HepG2 (cell line): ENCODE results near the gene LLGL2. TPM values are rescaled to one million over a fixed set of nuclear protein-coding genes. Genes with fewer than 3 reads are reported as not detected.

Source experiments
- ATAC-seq: fragments of 200-7000 bp; cut with Tn5 transposase; 3 replicates; pipeline ENCODE4 v1.9.1; 2020; ENCODE audit warnings: mild to moderate bottlenecking, moderate library complexity
- BruUV-seq: library from RNA; stranded (reverse); fragments of 400-500 nt; replicated peaks from 2 replicates; lab custom pipeline; 2021; lab: Mats Ljungman, UMichigan
- CTCF ChIA-PET: fragments of 300-600 bp; formaldehyde crosslinking; extraction: SDS; loops from one replicate; lab custom pipeline; 2021; ENCODE audit warnings: low total read pairs, inconsistent platforms, low intra/inter-chr PET ratio; lab: Yijun Ruan, JAX
- POLR2A ChIA-PET: fragments of 350-600 bp; sonication (Branson Sonifier 250); formaldehyde crosslinking; loops from one replicate; lab custom pipeline; 2020; ENCODE audit warnings: antibody characterized with exemption, inconsistent platforms; lab: Yijun Ruan, JAX
- DNase-seq: peaks from one replicate; pipeline ENCODE4 v3.0.0-alpha.2; 2015; ENCODE audit warnings: low spot score
- FAIRE-seq: peaks from 3 replicates; lab custom pipeline; 2011; peaks lifted over from hg19 to GRCh38; lab: Jason Lieb, UNC
- H2AFZ ChIP-seq: one replicate; pipeline ENCODE4 v1.6.1; 2011; ENCODE audit warnings: low read length, inconsistent platforms
- H3K27ac ChIP-seq: fragments of 300-600 bp; 3 replicates; pipeline ENCODE4 v1.8.0; 2011; ENCODE audit warnings: mixed run types, mild to moderate bottlenecking, mixed read lengths, low read length, inconsistent platforms; ENCODE audit not compliant: insufficient read depth; ENCODE audit errors: extremely low read length
- H3K27me3 ChIP-seq, 2 experiments: fragments of 200-600 bp in 1 of 2; 2 replicates in 1 of 2; 3 replicates in 1 of 2; pipeline versions ENCODE4 v1.6.0 to v1.8.0; 2011; ENCODE audit warnings: low read length in 2 of 2, mild to moderate bottlenecking in 2 of 2, moderate library complexity in 2 of 2, inconsistent platforms in 1 of 2; ENCODE audit not compliant: insufficient read depth in 2 of 2, control insufficient read depth in 1 of 2
- H3K36me3 ChIP-seq, 2 experiments: fragments of 200-600 bp in 1 of 2; replicated peaks in 1 of 2; 2 replicates in 1 of 2; 3 replicates in 1 of 2; pipeline versions ENCODE4 v1.5.1 to v1.8.0; 2011; ENCODE audit warnings: low read length in 2 of 2, inconsistent platforms in 1 of 2; ENCODE audit not compliant: insufficient read depth in 2 of 2, control insufficient read depth in 1 of 2
- H3K4me1 ChIP-seq: 2 replicates; pipeline ENCODE4 v1.5.1; 2012; ENCODE audit warnings: low read length, inconsistent platforms; ENCODE audit not compliant: insufficient read depth
- H3K4me2 ChIP-seq: 2 replicates; pipeline ENCODE4 v1.6.0; 2011; ENCODE audit warnings: low read depth, low read length, inconsistent platforms
- H3K4me3 ChIP-seq, 3 experiments: fragments of 200-600 bp in 1 of 3; sonication (generic), shearing (Covaris generic) in 1 of 3; replicated peaks in 1 of 3; 2 replicates each; pipeline ENCODE4 v1.5.1; 2011 to 2016; ENCODE audit warnings: low read length in 3 of 3, inconsistent platforms in 2 of 3, low read depth in 2 of 3, mild to moderate bottlenecking in 2 of 3, control low read depth in 1 of 3, mixed read lengths in 1 of 3; ENCODE audit not compliant: insufficient read depth in 1 of 3
- H3K79me2 ChIP-seq: one replicate; pipeline ENCODE4 v1.6.1; 2011; ENCODE audit warnings: low read length, inconsistent platforms; ENCODE audit not compliant: insufficient read depth
- H3K9ac ChIP-seq: 2 replicates; pipeline ENCODE4 v1.6.0; 2011; ENCODE audit warnings: mild to moderate bottlenecking, low read depth, low read length, inconsistent platforms; ENCODE audit not compliant: insufficient read depth
- H3K9me3 ChIP-seq: 2 replicates; pipeline ENCODE4 v1.5.1; 2012; ENCODE audit warnings: mild to moderate bottlenecking, low read length
- H4K20me1 ChIP-seq: 2 replicates; pipeline ENCODE4 v1.6.0; 2011; ENCODE audit warnings: inconsistent platforms, mild to moderate bottlenecking, low read length, moderate library complexity; ENCODE audit not compliant: insufficient read depth
- AGO1 ChIP-seq: fragments of 200-400 bp; formaldehyde crosslinking; IDR thresholded peaks from 2 replicates; pipeline ENCODE4 v1.6.1; 2017; ENCODE audit warnings: mild to moderate bottlenecking, low read depth, low read length, moderate library complexity; ENCODE audit not compliant: poor library complexity, severe bottlenecking
- AKAP8 ChIP-seq: sonication (generic); formaldehyde crosslinking; IDR thresholded peaks from 2 replicates; pipeline ENCODE4 v1.5.1; 2020; ENCODE audit warnings: mild to moderate bottlenecking, missing genetic modification reagents
- GATAD1 ChIP-seq: IDR thresholded peaks from 2 replicates; pipeline ENCODE4 v1.6.1; 2016; ENCODE audit warnings: missing genetic modification reagents, missing compliant biosample characterization
- HDAC2 ChIP-seq: sonication (generic); formaldehyde crosslinking; IDR thresholded peaks from 2 replicates; pipeline ENCODE4 v1.4.0; 2020; ENCODE audit warnings: missing genetic modification reagents
- NBN ChIP-seq: fragments of 450-650 bp; conservative IDR thresholded peaks from 2 replicates; pipeline ENCODE4 v1.6.1; 2017
- PLRG1 ChIP-seq: fragments of 450-650 bp; conservative IDR thresholded peaks from 2 replicates; pipeline ENCODE4 v1.6.1; 2016
- RARG ChIP-seq: sonication (generic); formaldehyde crosslinking; IDR thresholded peaks from 2 replicates; pipeline ENCODE4 v1.4.0; 2020; ENCODE audit warnings: low read depth, mild to moderate bottlenecking, missing genetic modification reagents
- RCOR2 ChIP-seq: IDR thresholded peaks from 2 replicates; pipeline ENCODE4 v1.6.1; 2016; ENCODE audit warnings: missing biosample characterization, missing genetic modification reagents
- ZNF20 ChIP-seq: sonication (generic); formaldehyde crosslinking; IDR thresholded peaks from 2 replicates; pipeline ENCODE4 v1.4.0; 2020; ENCODE audit warnings: mild to moderate bottlenecking, moderate library complexity, missing genetic modification reagents
- ZNF350 ChIP-seq: sonication (generic); formaldehyde crosslinking; IDR thresholded peaks from 2 replicates; pipeline ENCODE4 v1.4.0; 2020; ENCODE audit warnings: mild to moderate bottlenecking, low read depth, missing genetic modification reagents, borderline replicate concordance
- ZNF841 ChIP-seq: sonication (generic); formaldehyde crosslinking; IDR thresholded peaks from 2 replicates; pipeline ENCODE4 v1.8.1; 2023; ENCODE audit warnings: missing genetic modification reagents, borderline replicate concordance
- WGBS: methylation state at CpG from one replicate; pipeline ENCODE4 v1.1.6; 2017; ENCODE audit warnings: low lambda C conversion rate; 5-methylcytosine and 5-hydroxymethylcytosine counted together
- in situ Hi-C: cut with HindIII; loops from 2 replicates; pipeline ENCODE4 v1.10.0; 2017; ENCODE audit warnings: low pct_unique_long_range_greater_than_20kb; ENCODE audit not compliant: extremely low pct_ligation_motif_present
- intact Hi-C: fragments of 100-400 bp; cut with micrococcal nuclease; formaldehyde crosslinking; loops from one replicate; pipeline ENCODE4 v1.10.0; 2022; ENCODE audit not compliant: unreplicated experiment
- polyA plus RNA-seq, 8 experiments: library from polyadenylated mRNA; depleted of rRNA in 3 of 8; stranded (reverse) in 7 of 8; unstranded in 1 of 8; fragments of >200 nt; fragmentation: Illumina TruSeq in 4 of 8; extraction: Trizol in 4 of 8; gene quantifications; 2 replicates each; pipeline versions ENCODE4 v1.2.1 to v1.2.3, GENCODE V29; 2011 to 2016; ENCODE audit warnings: low read depth in 4 of 8, missing spikeins in 1 of 8, mixed read lengths in 1 of 8; ENCODE audit not compliant: insufficient read depth in 1 of 8
- total RNA-seq, 5 experiments: library from RNA; depleted of rRNA; stranded (reverse); fragments of >200 nt; fragmentation: Illumina TruSeq; extraction: Trizol; gene quantifications; 2 replicates each; pipeline ENCODE4 v1.2.3, GENCODE V29; 2016; ENCODE audit warnings: low read depth in 1 of 5
- TF ChIP-seq, protein P1 (sequence below): sonication (generic); formaldehyde crosslinking; IDR thresholded peaks from 2 replicates; pipeline ENCODE4 v1.4.0; 2020; ENCODE audit warnings: missing genetic modification reagents, borderline replicate concordance
- TF ChIP-seq, protein P2 (sequence below): sonication (generic); formaldehyde crosslinking; conservative IDR thresholded peaks from 2 replicates; pipeline ENCODE4 v1.8.0; 2022; ENCODE audit warnings: mild to moderate bottlenecking, moderate library complexity, missing genetic modification reagents
- TF ChIP-seq, protein P3 (sequence below): sonication (generic); formaldehyde crosslinking; IDR thresholded peaks from 2 replicates; pipeline ENCODE4 v1.4.0; 2020; ENCODE audit warnings: mild to moderate bottlenecking, missing genetic modification reagents

The LLGL2 gene
- total and polyA plus RNA-seq, 2 of the 13 experiments (the other 11 are each of a cell fraction or from before 2014, with no cell fraction given) = 83.0 to 86.7 TPM

DNA sequence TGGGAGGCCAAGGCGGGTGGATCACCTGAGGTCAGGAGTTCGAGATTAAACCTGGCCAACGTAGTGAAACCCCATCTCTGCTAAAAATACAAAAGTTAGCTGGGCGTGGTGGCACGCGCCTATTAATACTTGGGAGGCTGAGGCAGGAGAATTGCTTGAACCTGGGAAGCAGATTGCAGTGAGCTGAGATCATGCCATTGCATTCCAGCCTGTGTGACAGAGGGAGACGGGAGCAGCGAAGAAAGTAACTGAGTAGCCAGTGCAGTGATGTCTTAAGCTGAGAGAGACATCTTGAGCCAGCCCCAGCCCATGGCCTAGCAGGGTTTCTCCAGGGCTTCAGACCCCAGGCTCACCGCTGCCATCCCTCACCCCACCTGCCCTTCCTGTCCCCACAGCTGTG is 97.9 kb downstream of the LLGL2 start:
- H2AFZ ChIP-seq = no peak overlapping the region
- no peaks in the 10 kb centered on the region; the same call in 1 of the 2 replicates for H4K20me1 ChIP-seq
- no peak overlapping the region for H3K9ac ChIP-seq
- H3K27me3 ChIP-seq = no peaks in the 10 kb centered on the region
- no peak for DNase-seq
- ChIA-PET POLR2A (interaction anchor here (0.6 to 3.7 kb wide), 4 partner anchors 10 to 156 kb away, joined by 3 to 16 read pairs (median 8); partner anchors contain the start of gene SMIM5), CTCF (no interaction called here)
- no peak for FAIRE-seq
- H3K27ac ChIP-seq = no peak overlapping the region
- H3K36me3 ChIP-seq = peaks cover 0 to 4% of the 10 kb centered on the region in 2 experiments; a peak in 1 of 5 replicates
- in situ Hi-C loops (no loop called here), intact Hi-C loops (no loop called here)
- peaks cover 6% of the 10 kb centered on the region; the same call in 1 of the 2 replicates for H3K4me1 ChIP-seq
- BruUV-seq = no TSS peak
- no peak overlapping the region for H3K4me3 ChIP-seq
- 94% methylated on average over 8 of the region's 9 CpGs for WGBS
- no peaks in the 10 kb centered on the region for H3K79me2 ChIP-seq
- H3K4me2 ChIP-seq = no peak overlapping the region
- no peaks in the 10 kb centered on the region for H3K9me3 ChIP-seq
- TF ChIP-seq AKAP8 = 0 out of 2 replicates have a peak, but pooled peaks have one; percentile 22
- TF ChIP-seq RARG = no peak
- no peak for ATAC-seq

DNA sequence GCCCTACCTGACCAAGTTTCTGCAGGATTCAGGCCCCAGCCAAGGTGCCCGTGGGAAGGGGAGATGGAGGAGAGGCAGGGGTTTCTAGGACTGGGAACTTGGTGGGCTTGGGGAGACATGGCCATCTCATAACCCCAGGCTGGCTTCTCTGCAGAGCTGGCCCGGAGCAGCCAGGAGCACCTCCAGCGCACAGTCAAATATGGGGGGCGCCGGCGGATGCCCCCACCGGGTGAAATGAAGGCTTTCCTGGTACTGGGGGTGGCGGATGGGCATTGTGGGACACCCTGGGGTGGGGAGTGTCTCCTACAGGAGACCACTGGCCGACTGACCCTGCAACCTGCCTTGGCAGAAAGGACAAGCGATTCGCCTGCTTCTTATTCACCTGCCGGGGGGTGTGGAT is 98.5 kb downstream of the LLGL2 start:
- no peaks in the 10 kb centered on the region for H3K9me3 ChIP-seq
- DNase-seq = no peak
- H3K79me2 ChIP-seq = no peaks in the 10 kb centered on the region
- peaks cover 6% of the 10 kb centered on the region; the same call in 1 of the 2 replicates for H3K4me1 ChIP-seq
- no peaks in the 10 kb centered on the region; the same call in 1 of the 2 replicates for H4K20me1 ChIP-seq
- H3K27ac ChIP-seq = no peak overlapping the region
- no TSS peak for BruUV-seq
- H3K36me3 ChIP-seq = peaks cover 0 to 4% of the 10 kb centered on the region in 2 experiments; a peak in 1 of 5 replicates
- ChIA-PET POLR2A (interaction anchor here (1.0 to 3.7 kb wide), 4 partner anchors 9 to 156 kb away, joined by 3 to 16 read pairs (median 8); partner anchors contain the start of gene SMIM5), CTCF (no interaction called here)
- ATAC-seq = no peak
- H3K4me3 ChIP-seq = no peak overlapping the region
- intact Hi-C loops = no loop called here
- FAIRE-seq = no peak
- in situ Hi-C loops = no loop called here
- 78% methylated on average over 12 of the region's 12 CpGs for WGBS
- no peak overlapping the region for H3K4me2 ChIP-seq
- no peak overlapping the region for H3K9ac ChIP-seq
- no peak overlapping the region for H2AFZ ChIP-seq
- H3K27me3 ChIP-seq = no peaks in the 10 kb centered on the region
- no peak for TF ChIP-seq PLRG1
- no peak for TF ChIP-seq ZNF350 (CRISPR knock-in tag)
- TF ChIP-seq, protein P1, sequence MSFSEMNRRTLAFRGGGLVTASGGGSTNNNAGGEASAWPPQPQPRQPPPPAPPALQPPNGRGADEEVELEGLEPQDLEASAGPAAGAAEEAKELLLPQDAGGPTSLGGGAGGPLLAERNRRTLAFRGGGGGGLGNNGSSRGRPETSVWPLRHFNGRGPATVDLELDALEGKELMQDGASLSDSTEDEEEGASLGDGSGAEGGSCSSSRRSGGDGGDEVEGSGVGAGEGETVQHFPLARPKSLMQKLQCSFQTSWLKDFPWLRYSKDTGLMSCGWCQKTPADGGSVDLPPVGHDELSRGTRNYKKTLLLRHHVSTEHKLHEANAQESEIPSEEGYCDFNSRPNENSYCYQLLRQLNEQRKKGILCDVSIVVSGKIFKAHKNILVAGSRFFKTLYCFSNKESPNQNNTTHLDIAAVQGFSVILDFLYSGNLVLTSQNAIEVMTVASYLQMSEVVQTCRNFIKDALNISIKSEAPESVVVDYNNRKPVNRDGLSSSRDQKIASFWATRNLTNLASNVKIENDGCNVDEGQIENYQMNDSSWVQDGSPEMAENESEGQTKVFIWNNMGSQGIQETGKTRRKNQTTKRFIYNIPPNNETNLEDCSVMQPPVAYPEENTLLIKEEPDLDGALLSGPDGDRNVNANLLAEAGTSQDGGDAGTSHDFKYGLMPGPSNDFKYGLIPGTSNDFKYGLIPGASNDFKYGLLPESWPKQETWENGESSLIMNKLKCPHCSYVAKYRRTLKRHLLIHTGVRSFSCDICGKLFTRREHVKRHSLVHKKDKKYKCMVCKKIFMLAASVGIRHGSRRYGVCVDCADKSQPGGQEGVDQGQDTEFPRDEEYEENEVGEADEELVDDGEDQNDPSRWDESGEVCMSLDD (CRISPR knock-in tag) = no peak
- no peak for TF ChIP-seq RCOR2
- TF ChIP-seq HDAC2 (CRISPR knock-in tag) = no peak
- TF ChIP-seq AGO1 = no peak
- TF ChIP-seq ZNF20 = no peak
- TF ChIP-seq, protein P2, sequence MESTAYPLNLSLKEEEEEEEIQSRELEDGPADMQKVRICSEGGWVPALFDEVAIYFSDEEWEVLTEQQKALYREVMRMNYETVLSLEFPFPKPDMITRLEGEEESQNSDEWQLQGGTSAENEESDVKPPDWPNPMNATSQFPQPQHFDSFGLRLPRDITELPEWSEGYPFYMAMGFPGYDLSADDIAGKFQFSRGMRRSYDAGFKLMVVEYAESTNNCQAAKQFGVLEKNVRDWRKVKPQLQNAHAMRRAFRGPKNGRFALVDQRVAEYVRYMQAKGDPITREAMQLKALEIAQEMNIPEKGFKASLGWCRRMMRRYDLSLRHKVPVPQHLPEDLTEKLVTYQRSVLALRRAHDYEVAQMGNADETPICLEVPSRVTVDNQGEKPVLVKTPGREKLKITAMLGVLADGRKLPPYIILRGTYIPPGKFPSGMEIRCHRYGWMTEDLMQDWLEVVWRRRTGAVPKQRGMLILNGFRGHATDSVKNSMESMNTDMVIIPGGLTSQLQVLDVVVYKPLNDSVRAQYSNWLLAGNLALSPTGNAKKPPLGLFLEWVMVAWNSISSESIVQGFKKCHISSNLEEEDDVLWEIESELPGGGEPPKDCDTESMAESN = no peak
- TF ChIP-seq ZNF841 (CRISPR knock-in tag) = no peak
- no peak for TF ChIP-seq GATAD1 (CRISPR knock-in tag)
- no peak for TF ChIP-seq NBN
- TF ChIP-seq, protein P3, sequence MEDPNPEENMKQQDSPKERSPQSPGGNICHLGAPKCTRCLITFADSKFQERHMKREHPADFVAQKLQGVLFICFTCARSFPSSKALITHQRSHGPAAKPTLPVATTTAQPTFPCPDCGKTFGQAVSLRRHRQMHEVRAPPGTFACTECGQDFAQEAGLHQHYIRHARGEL (CRISPR knock-in tag) = no peak
